ENCODE results near the gene MRPL1.

- TF ChIP-seq, protein P1, sequence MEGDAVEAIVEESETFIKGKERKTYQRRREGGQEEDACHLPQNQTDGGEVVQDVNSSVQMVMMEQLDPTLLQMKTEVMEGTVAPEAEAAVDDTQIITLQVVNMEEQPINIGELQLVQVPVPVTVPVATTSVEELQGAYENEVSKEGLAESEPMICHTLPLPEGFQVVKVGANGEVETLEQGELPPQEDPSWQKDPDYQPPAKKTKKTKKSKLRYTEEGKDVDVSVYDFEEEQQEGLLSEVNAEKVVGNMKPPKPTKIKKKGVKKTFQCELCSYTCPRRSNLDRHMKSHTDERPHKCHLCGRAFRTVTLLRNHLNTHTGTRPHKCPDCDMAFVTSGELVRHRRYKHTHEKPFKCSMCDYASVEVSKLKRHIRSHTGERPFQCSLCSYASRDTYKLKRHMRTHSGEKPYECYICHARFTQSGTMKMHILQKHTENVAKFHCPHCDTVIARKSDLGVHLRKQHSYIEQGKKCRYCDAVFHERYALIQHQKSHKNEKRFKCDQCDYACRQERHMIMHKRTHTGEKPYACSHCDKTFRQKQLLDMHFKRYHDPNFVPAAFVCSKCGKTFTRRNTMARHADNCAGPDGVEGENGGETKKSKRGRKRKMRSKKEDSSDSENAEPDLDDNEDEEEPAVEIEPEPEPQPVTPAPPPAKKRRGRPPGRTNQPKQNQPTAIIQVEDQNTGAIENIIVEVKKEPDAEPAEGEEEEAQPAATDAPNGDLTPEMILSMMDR (tag by site-specific recombination; IDR thresholded peaks at IDR 0.05) = peak; percentile 47
- no peak for TF ChIP-seq ZNF26 (tag by site-specific recombination; IDR thresholded peaks at IDR 0.05)
- no peak for TF ChIP-seq RBAK (tag by site-specific recombination; IDR thresholded peaks at IDR 0.05)
- no peak for TF ChIP-seq ZNF433 (tag by site-specific recombination; IDR thresholded peaks at IDR 0.05; ENCODE audit: low read depth)
- TF ChIP-seq PRDM10 (tag by site-specific recombination; IDR thresholded peaks at IDR 0.05) = 0 out of 2 replicates have a peak, but pooled peaks have one; percentile 16
- no peak for TF ChIP-seq YY1 (tag by site-specific recombination; IDR thresholded peaks at IDR 0.05)
- TF ChIP-seq ZNF280D (tag by site-specific recombination; IDR thresholded peaks at IDR 0.05) = no peak
- no peak for TF ChIP-seq ZNF747 (tag by site-specific recombination; IDR thresholded peaks at IDR 0.05)
- TF ChIP-seq KLF1 (tag by site-specific recombination; IDR thresholded peaks at IDR 0.05) = no peak
- no peak for TF ChIP-seq ZNF121 (tag by site-specific recombination; IDR thresholded peaks at IDR 0.05)
- no peak for TF ChIP-seq ZNF624 (tag by site-specific recombination; IDR thresholded peaks at IDR 0.05)
- no peak for TF ChIP-seq ZNF561 (tag by site-specific recombination; IDR thresholded peaks at IDR 0.05; ENCODE audit: borderline replicate concordance)
Measured at GRCh38 chr4:77818073-77818601, 44.5 kb upstream of the MRPL1 start.
